ENCODE measurements around the gene IRF3.
A peak's percentile ranks its signal among the peaks of the same experiment; 100 is the strongest.

IRF3 gene, protein sequence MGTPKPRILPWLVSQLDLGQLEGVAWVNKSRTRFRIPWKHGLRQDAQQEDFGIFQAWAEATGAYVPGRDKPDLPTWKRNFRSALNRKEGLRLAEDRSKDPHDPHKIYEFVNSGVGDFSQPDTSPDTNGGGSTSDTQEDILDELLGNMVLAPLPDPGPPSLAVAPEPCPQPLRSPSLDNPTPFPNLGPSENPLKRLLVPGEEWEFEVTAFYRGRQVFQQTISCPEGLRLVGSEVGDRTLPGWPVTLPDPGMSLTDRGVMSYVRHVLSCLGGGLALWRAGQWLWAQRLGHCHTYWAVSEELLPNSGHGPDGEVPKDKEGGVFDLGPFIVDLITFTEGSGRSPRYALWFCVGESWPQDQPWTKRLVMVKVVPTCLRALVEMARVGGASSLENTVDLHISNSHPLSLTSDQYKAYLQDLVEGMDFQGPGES

DNA sequence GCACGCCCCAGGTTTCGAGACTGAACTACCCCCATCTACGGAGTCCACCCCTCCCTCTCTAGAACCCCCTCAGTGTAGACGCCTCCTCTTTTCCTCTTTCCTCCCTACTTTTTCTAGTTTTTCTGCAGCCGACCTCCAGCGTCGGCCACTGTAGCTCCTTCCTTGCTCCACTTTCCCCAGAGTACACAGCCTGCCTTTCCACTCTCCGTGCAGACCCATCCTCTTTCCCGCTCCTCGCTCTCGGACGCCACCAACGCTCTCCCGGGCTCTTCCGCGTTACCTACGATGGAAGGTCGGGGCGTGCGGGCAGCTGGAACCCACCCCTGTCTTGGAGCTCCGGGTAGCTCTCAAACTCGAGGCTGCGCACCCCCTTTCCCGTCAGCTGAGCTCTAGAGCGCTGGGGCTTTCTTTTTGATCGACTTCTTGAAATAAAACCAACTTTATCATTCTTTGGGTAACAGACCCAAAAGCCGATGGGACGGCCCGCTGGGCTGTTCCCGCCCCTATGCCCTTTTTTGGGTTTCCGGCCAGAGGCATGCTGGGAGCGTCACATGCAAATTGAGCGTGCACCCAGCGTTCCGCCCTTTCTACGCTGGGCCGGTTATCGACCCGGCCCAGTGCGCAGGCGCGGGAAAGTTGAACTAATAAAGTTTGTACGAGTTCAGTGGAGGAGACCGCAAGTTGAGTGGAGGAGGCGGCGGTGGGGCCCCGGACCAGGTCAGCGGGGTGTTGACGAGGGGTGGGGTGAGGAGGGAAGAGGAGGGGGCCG lies at the start of gene IRF3, which contains the start of gene BCL2L12:
IRF3 (minus strand) TSS at position 507 of the 769 bp plus-strand sequence. CDS start 1,019 bp downstream, outside the sequence.
BCL2L12 (plus strand) TSS at position 583 of the 769 bp plus-strand sequence. CDS start 760 bp downstream, outside the sequence.
- peak; percentile 100 for DNase-seq

- no peak for DNase-seq
These were observed 47.7 kb upstream of the IRF3 start for GRCh38 chr19:49713236-49713845.

GRCh38 chr19:49712397-49712859 lies 46.8 kb upstream of the IRF3 start:
- no peak for DNase-seq

GRCh38 chr19:49710372-49710951 lies 44.8 kb upstream of the IRF3 start:
- no peak for DNase-seq

- DNase-seq, result no peak
These were observed 40.3 kb upstream of the IRF3 start for GRCh38 chr19:49705919-49706318.

- DNase-seq, result no peak
These were observed 39.4 kb upstream of the IRF3 start for GRCh38 chr19:49704888-49705642.

- DNase-seq, result no peak
These were observed 35.7 kb upstream of the IRF3 start for GRCh38 chr19:49701271-49701786.

DNA sequence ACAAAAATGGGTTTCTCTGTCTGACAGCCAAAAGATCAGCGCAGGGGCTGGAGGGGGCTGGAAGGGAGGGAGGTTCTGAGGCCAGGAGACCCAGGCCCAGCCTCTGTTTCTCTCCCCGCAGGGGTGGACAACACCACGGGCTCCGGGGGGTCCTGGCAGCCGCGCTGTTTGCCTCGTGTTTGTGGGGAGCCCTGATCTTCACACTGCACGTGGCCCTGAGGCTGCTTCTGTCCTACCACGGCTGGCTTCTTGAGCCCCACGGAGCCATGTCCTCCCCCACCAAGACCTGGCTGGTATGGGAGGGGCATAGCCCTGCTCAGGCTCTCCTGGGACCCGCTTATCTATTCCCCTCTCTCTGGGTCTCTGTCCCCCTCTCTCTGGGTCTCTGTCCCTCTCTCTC lies 34.9 kb upstream of the IRF3 start:
- no peak for DNase-seq

DNA sequence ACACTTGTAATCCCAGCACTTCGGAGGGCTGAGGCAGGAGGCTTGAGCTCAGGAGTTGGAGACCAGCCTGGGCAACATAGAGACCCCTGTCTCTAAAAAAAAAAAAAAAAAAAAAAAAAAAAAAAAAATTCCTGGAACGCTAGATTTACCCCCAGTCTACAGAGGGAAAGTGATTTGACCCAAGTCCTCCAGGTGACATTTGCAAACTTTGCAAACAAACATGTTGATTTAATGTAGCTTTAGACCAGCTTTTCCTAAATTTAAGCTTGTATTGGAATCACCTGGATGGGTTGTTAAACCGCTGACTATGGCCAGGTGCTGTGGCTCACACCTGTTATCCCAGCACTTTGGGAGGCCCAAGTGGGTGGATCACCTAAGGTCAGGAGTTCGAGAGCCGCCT lies 33.7 kb upstream of the IRF3 start:
- no peak for DNase-seq

DNA sequence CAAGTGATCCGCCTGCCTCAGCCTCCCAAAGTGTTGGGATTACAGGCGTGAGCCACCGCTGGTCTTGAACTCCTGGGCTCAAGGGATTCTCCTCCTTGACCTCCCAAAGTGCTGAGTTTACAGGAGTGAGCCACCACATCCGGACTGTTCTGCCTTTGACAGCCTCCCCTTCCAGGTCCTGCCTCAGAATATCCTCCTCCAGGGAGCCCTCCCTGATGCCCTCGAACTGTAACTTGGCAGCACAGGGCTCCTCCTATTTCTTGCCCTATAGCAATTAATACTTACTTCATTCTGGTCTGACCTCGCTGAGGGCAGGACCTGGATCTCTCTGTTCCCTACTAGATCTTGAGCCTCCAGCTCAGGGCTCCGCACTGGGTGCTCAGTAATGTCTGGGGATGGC lies 31.2 kb upstream of the IRF3 start:
- no peak for DNase-seq

- DNase-seq, result no peak
These were observed 30.5 kb upstream of the IRF3 start for GRCh38 chr19:49696115-49696514.

DNA sequence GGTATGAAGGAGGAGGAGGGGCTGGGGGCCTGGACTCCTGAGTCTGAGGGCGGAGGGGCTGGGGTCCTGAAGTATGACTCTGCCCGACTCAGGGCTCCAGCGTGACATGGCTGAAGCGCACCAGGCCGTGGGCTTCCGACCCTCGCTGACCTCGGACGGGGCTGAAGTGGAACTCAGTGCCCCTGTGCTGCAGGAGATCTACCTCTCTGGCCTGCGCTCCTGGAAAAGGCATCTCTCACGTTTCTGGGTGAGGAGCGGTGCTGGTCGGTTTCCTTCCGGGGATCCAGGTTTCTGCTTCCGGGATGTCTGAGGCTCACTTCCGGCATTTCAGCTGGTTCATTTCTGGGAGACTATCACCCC lies 26.5 kb upstream of the IRF3 start:
- no peak for DNase-seq

DNA sequence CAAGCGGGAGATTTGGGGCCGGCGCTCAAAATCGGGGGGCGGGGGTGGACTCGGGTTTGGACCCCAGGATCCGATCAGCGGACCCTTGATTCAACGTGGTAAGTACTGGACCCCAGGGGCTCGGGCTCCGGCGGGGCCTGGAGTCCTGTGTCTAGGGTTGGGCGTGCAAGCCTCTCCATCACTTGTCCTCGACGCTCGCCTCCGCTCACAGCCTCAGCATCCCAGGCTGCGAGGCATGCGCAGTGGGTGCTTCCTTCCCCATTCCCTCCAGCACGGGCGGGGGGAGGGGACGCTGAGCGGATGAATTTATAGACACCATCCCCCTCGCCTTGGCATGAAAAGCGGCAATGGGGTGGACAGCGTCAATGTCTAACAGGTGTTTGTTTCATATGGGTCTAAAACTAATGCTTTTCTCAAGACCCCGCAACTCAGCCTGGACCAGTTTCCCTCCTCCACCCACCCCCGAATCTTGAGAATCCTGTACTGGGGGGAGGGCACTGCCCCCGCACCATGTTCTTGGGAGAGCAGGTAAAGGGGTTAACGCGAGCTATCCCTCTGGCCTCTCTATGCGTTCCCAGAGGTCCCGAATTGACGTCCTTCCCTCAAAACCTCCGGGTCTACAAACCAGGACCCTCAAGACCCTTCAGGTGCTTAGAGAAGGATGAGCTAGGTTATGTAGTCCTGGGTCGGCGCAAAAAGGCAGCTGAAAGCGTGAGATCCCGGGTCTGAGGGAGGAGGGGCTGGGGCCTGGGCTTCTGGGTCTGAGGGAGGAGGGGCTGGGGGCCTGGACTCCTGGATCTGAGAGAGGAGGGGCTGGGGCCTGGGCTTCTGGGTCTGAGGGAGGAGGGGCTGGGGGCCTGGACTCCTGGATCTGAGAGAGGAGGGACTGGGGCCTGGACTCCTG lies 25.8 kb upstream of the IRF3 start:
- peak; percentile 35 for DNase-seq

GRCh38 chr19:49690656-49691242 lies 25.1 kb upstream of the IRF3 start, which contains the start of gene CPT1C:
Gene CPT1C, plus strand, starts transcription at chr19:49691116. Its CDS starts 1,137 bp downstream, at chr19:49692253.
- peak; percentile 60 for DNase-seq

GRCh38 chr19:49690079-49690655 lies 24.5 kb upstream of the IRF3 start:
- no peak for DNase-seq

- DNase-seq, result peak; percentile 43
These were observed 23.7 kb upstream of the IRF3 start, which contains the start of gene ADM5 for GRCh38 chr19:49689133-49690078. Gene ADM5, plus strand, starts transcription at chr19:49689594. Its CDS starts 244 bp downstream, at chr19:49689838.

DNA sequence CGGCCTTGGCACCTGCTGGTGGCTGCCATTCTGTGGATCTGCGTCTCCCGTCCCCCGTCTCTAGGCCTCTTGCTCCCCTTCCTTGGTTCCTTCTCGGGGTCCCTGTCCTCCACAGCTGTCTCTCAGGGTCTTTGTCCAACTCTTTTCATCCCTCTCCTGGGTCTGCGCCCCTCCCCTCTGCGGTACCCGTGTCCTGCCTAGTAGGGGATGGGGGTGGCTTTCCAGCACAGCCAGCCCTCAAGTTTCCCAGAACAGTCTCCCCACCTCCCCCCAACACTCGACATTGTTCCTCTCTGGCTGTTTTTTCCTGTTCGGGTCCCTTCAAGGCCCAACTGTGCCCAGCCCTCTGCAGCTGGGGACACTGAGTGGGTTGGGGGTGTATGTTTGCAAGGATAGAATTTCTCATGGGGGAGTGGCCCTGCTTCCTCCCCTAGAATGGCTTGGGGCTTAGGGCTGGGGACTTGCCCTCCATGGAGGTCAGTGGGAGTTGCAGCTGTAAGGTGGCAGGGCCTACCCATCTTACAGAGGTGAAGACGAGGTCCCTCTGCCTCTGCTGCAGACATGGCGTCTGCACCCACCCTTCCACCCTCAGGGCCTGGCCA lies 23.0 kb upstream of the IRF3 start:
- no peak for DNase-seq
